Spleen (tissue), 11 donors: ENCODE data around the gene PDE2A. TPM values are rescaled to one million over a fixed set of nuclear protein-coding genes. Genes with fewer than 3 reads are reported as not detected.

Experiments
- DNase-seq: peaks from one replicate; pipeline ENCODE4 v3.0.0-alpha.2; 2020
- H3K27ac ChIP-seq, 8 donors: fragments of 200-600 bp; sonication (generic) in 7 of 8; 1 replicate in 4 of 8; 2 replicates in 4 of 8; pipeline versions ENCODE4 v1.5.0 to v1.8.0; 2016 to 2021; ENCODE audit warnings: inconsistent platforms in 4 of 8, mild to moderate bottlenecking in 4 of 8, moderate library complexity in 1 of 8
- H3K27me3 ChIP-seq, 7 donors: fragments of 200-600 bp; sonication (generic) in 6 of 7; replicated peaks in 1 of 7; 1 replicate in 4 of 7; 2 replicates in 3 of 7; pipeline versions ENCODE4 v1.5.0 to v1.8.0; 2016 to 2021; ENCODE audit warnings: inconsistent platforms in 3 of 7, mild to moderate bottlenecking in 1 of 7
- H3K36me3 ChIP-seq, 6 donors: fragments of 200-600 bp; sonication (generic) in 5 of 6; 1 replicate in 4 of 6; 2 replicates in 2 of 6; pipeline versions ENCODE4 v1.5.0 to v1.8.0; 2016 to 2021; ENCODE audit warnings: inconsistent platforms in 2 of 6
- H3K4me1 ChIP-seq, 6 donors: fragments of 200-600 bp; sonication (generic) in 5 of 6; 1 replicate in 3 of 6; 2 replicates in 3 of 6; pipeline versions ENCODE4 v1.5.0 to v1.8.0; 2016 to 2021; ENCODE audit warnings: inconsistent platforms in 3 of 6
- H3K4me3 ChIP-seq, 8 donors: fragments of 200-600 bp; sonication (generic) in 7 of 8; 1 replicate in 4 of 8; 2 replicates in 4 of 8; pipeline versions ENCODE4 v1.5.0 to v1.8.0; 2016 to 2021; ENCODE audit warnings: inconsistent platforms in 4 of 8, mild to moderate bottlenecking in 4 of 8, moderate library complexity in 2 of 8
- H3K9me3 ChIP-seq, 8 donors: fragments of 200-600 bp; sonication (generic) in 7 of 8; 1 replicate in 4 of 8; 2 replicates in 4 of 8; pipeline versions ENCODE4 v1.5.0 to v1.8.0; 2016 to 2021; ENCODE audit warnings: inconsistent platforms in 4 of 8
- POLR2A ChIP-seq, 3 donors: fragments of 450-650 bp; IDR thresholded peaks; one replicate each; pipeline ENCODE4 v1.5.1; 2017; ENCODE audit warnings: antibody characterized with exemption in 3 of 3, mild to moderate bottlenecking in 1 of 3
- POLR2AphosphoS5 ChIP-seq, 3 donors: sonication (generic); formaldehyde crosslinking; IDR thresholded peaks; one replicate each; pipeline ENCODE4 v1.5.1; 2017; ENCODE audit warnings: antibody characterized with exemption in 3 of 3
- whole genome bisulfite sequencing, 5 donors: extraction: QIAGEN DNeasy Blood & Tissue Kit in 3 of 5; methylation state at CpG; one replicate each; pipeline versions ENCODE4 v1.1.5 to v1.1.7; 2013 to 2018; 5-methylcytosine and 5-hydroxymethylcytosine counted together
- intact Hi-C: fragments of 100-400 bp; cut with DNase I; formaldehyde crosslinking; loops from one replicate; pipeline ENCODE4 v1.15.0; 2023; ENCODE audit warnings: low total_unique reads
- polyA plus RNA-seq, 3 donors: library from polyadenylated mRNA; stranded (reverse); fragments of 200-250 nt; gene quantifications; one replicate each; pipeline ENCODE4 v1.2.1, GENCODE V29; 2013
- total RNA-seq, 7 donors: library from RNA; depleted of rRNA in 3 of 7; stranded (reverse); fragments of >200 nt in 3 of 7; fragmentation: NEBNext Ultra II Directional in 4 of 7; extraction: Animal tissue kit (Norgen Biotek cat#: 25700) in 4 of 7; gene quantifications; one replicate each; pipeline versions ENCODE4 v1.1.0 to v1.2.1, GENCODE V29; 2016 to 2021
- TF ChIP-seq, protein P1 (sequence below), 11 experiments: fragments of 200-600 bp in 7 of 11; fragments of 450-650 bp in 4 of 11; sonication (generic) in 4 of 11; IDR thresholded peaks in 8 of 11; conservative IDR thresholded peaks in 3 of 11; 1 replicate in 7 of 11; 2 replicates in 4 of 11; pipeline versions ENCODE4 v1.4.0 to v1.8.0; 2016 to 2021; ENCODE audit warnings: antibody characterized with exemption in 11 of 11, inconsistent platforms in 4 of 11, mild to moderate bottlenecking in 1 of 11
- donor health status: healthy with polysubstance abuse.
- donor health status: DM: no; HTN: no; CAD: no; lungs with moderate emphysema.
- donor health status: DM: no; HTN: no; CAD: no.
- donor health status: Bipolar disorder and iron deficiency.
- donor health status: healthy.
- donor health status: DM: no; HTN: no; CAD: no.
- donor health status: DM: yes; HTN: yes; CAD: no.

The PDE2A gene
- total and polyA plus RNA-seq, 10 donors, result 58.2 to 584 (median 333) TPM

GRCh38 chr11:72621008-72621610 is 53.1 kb downstream of the PDE2A start:
- Histone ChIP-seq H3K36me3 (no peaks in the 10 kb centered on the region), H3K27me3 (no peaks in the 10 kb centered on the region), H3K4me3 (no peak overlapping the region), H3K4me1 (peaks cover 28 to 92% (median 71%) of the 10 kb centered on the region in 6 donors), H3K9me3 (no peaks in the 10 kb centered on the region), H3K27ac (peak overlapping the region in 2 of 8 donors; percentile 9 to 25)
- 66 to 80% (median 76%) methylated on average over 4 of the region's 4 CpGs for WGBS, 5 donors
- no peak for DNase-seq
- intact Hi-C loops, result no loop called here
- TF ChIP-seq POLR2AphosphoS5 (IDR thresholded peaks at IDR 0.05) (peak in 2 of 3 donors; percentile 21 to 36), POLR2A (IDR thresholded peaks at IDR 0.05) (no peak)

DNA sequence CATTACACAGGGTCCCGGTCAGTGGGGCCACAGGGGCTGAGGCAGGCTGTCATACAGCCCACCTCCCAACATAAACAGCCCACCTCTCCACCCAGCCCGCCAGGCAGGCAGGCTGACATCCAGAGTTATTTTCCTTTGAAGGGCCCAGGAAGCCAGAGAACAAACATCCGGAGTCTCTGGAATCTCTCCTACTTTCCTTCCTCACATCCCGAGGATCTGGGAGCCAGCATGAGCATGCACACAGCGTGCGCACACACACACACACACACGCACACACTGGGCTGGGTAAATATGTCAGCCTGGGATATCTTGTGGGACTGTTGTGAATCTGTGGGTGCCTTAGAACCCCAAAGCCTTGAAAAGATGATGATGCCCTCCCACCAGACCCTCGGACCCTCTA is 55.4 kb downstream of the PDE2A start:
- Histone ChIP-seq H3K9me3 (no peaks in the 10 kb centered on the region), H3K27me3 (peaks cover 0 to 17% (median 0%) of the 10 kb centered on the region in 7 donors), H3K36me3 (no peaks in the 10 kb centered on the region), H3K4me1 (peaks cover 21 to 92% (median 75%) of the 10 kb centered on the region in 6 donors), H3K4me3 (no peak overlapping the region), H3K27ac (peak overlapping the region in 5 of 8 donors; percentile 28 to 65 (median 40))
- intact Hi-C loops, result no loop called here
- peak in 1 of 3 donors; percentile 2 for TF ChIP-seq POLR2AphosphoS5 (IDR thresholded peaks at IDR 0.05)
- TF ChIP-seq POLR2A (IDR thresholded peaks at IDR 0.05), result no peak
- TF ChIP-seq, protein P1, sequence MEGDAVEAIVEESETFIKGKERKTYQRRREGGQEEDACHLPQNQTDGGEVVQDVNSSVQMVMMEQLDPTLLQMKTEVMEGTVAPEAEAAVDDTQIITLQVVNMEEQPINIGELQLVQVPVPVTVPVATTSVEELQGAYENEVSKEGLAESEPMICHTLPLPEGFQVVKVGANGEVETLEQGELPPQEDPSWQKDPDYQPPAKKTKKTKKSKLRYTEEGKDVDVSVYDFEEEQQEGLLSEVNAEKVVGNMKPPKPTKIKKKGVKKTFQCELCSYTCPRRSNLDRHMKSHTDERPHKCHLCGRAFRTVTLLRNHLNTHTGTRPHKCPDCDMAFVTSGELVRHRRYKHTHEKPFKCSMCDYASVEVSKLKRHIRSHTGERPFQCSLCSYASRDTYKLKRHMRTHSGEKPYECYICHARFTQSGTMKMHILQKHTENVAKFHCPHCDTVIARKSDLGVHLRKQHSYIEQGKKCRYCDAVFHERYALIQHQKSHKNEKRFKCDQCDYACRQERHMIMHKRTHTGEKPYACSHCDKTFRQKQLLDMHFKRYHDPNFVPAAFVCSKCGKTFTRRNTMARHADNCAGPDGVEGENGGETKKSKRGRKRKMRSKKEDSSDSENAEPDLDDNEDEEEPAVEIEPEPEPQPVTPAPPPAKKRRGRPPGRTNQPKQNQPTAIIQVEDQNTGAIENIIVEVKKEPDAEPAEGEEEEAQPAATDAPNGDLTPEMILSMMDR (IDR thresholded peaks at IDR 0.05 in 8 of 11, conservative IDR thresholded peaks at IDR 0.05 in 3 of 11), result no peak
- DNase-seq, result no peak
- 67 to 86% (median 80%) methylated on average over 6 to 8 of the region's 8 CpGs for WGBS, 5 donors

GRCh38 chr11:72617080-72617762 is 57.0 kb downstream of the PDE2A start:
- H3K27me3 ChIP-seq, result peaks cover 0 to 17% (median 0%) of the 10 kb centered on the region in 7 donors
- peak overlapping the region in 6 of 8 donors; percentile 26 to 65 (median 38) for H3K27ac ChIP-seq
- H3K4me3 ChIP-seq, result no peak overlapping the region
- intact Hi-C loops, result no loop called here
- H3K4me1 ChIP-seq, result peaks cover 25 to 100% (median 83%) of the 10 kb centered on the region in 6 donors
- WGBS, 5 donors, result 64 to 78% (median 76%) methylated on average over 10 to 11 of the region's 11 CpGs
- H3K36me3 ChIP-seq, result no peaks in the 10 kb centered on the region
- DNase-seq, result no peak
- TF ChIP-seq POLR2AphosphoS5 (IDR thresholded peaks at IDR 0.05), result peak in 1 of 3 donors; percentile 53
- TF ChIP-seq, protein P1 (IDR thresholded peaks at IDR 0.05 in 8 of 11, conservative IDR thresholded peaks at IDR 0.05 in 3 of 11), result no peak
- H3K9me3 ChIP-seq, result no peaks in the 10 kb centered on the region

DNA sequence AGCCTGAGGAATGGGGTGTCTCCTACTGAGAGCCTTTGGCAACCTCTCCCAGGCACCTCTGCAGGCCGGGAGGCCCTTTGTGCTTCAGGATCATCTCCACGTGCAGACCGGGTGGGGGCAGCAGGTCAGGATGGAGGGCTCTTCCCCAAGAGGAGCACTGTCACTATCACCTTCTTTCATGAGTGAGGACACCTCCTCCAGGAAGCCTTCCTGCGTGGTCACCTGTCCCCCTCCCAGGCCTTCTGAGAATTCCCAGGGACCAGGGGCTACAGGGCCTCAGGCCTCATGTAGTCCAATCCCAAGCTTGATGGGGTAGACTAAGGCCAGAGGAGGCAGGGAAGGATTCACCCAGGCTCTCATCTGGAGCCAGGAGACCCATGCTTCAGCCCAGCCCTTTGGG is 57.6 kb downstream of the PDE2A start:
- H3K27ac ChIP-seq, result peak overlapping the region in 6 of 8 donors; percentile 26 to 65 (median 38)
- 87 to 91% (median 90%) methylated on average over 3 to 4 of the region's 4 CpGs; no CpG with 5 or more reads in 1 of the 5 donors for WGBS, 5 donors
- intact Hi-C loops, result no loop called here

More for the DNA sequence above, 57.6 kb downstream of the PDE2A start:
- no peak overlapping the region for H3K4me3 ChIP-seq
- DNase-seq, result no peak
- no peak for TF ChIP-seq POLR2AphosphoS5 (IDR thresholded peaks at IDR 0.05)
- TF ChIP-seq, protein P1 (IDR thresholded peaks at IDR 0.05 in 8 of 11, conservative IDR thresholded peaks at IDR 0.05 in 3 of 11), result no peak
- no peak for TF ChIP-seq POLR2A (IDR thresholded peaks at IDR 0.05)
- no peaks in the 10 kb centered on the region for H3K36me3 ChIP-seq
- H3K4me1 ChIP-seq, result peaks cover 23 to 100% (median 84%) of the 10 kb centered on the region in 6 donors
- H3K9me3 ChIP-seq, result no peaks in the 10 kb centered on the region
- H3K27me3 ChIP-seq, result peaks cover 0 to 17% (median 0%) of the 10 kb centered on the region in 7 donors
